IPS-NIHi7 (cell line): ENCODE results near the gene EGFL7.

Source experiments
- DNase-seq: peaks from one replicate; pipeline ENCODE4 v3.0.0; 2012; ENCODE audit warnings: mixed read lengths; ENCODE audit errors: extremely low spot score

EGFL7 gene

DNA sequence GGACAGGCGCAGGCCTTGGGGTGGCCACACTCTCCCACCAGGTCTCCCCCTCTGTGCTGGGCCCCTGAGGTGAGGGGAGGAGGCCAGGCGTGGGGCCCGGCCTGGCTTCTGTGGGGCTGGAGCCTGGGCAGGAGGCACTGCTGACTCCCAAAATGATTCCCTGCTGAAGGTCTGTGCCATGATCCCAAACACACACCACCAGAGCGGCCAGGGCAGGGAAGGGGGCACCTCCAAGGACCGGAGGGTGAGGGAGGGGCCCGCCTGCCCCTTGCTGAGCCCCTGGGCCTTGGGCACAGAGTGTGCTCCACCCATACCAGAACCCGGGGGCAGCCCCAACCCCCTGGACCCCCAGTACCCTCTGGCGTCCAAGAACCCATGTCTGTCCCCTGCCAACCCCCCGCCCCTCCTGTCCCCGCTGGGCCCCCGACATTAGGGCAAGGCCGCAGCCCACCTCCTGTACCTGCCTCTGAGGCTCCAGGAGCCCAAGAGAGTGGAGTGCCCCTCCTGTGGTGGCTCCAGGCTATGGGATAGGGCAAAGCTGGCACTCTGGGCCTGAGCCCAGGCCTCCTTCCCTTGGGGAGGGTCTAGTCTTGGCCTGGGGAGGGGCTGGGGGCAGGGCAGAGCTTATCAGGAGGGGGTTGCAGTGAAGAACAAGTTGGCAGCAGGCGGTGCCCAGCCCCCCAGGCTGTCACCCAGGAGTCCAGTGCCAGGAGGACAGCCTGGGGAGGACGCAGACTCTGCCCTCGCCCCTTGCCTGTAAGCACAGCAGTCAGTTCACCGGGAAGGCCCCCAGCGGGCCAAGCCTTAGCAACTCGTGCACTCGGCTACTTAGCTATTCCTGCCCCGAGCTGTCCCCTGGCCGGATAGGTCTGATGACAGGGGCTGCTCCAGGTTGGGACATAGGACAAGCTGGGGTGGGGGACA, 2.6 kb upstream of the EGFL7 start:
- no peak for DNase-seq

DNA sequence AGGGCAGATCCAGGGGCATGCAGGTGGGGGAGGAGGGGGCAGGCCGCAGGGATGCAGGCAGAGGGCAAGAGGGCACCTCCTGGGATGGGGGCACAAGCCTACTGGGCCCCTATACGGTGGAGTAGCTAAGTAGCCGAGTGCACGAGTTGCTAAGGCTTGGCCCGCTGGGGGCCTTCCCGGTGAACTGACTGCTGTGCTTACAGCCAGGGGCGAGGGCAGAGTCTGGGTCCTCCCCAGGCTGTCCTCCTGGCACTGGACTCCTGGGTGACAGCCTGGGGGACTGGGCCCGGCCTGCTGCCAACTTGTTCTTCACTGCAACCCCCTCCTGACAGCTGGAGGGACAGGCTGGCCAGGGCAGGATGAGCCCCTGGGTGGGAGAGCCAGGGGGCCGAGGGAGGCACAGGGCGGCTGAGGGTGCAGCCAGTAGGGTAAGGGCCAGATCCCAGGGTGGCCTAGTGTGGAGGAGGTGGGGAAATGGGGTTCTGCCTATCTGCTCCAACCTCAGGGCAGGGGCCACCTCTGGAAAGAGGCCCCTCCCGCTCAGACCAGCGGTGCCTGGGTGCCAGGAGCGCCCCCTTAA, 1.7 kb upstream of the EGFL7 start:
- no peak for DNase-seq

DNA sequence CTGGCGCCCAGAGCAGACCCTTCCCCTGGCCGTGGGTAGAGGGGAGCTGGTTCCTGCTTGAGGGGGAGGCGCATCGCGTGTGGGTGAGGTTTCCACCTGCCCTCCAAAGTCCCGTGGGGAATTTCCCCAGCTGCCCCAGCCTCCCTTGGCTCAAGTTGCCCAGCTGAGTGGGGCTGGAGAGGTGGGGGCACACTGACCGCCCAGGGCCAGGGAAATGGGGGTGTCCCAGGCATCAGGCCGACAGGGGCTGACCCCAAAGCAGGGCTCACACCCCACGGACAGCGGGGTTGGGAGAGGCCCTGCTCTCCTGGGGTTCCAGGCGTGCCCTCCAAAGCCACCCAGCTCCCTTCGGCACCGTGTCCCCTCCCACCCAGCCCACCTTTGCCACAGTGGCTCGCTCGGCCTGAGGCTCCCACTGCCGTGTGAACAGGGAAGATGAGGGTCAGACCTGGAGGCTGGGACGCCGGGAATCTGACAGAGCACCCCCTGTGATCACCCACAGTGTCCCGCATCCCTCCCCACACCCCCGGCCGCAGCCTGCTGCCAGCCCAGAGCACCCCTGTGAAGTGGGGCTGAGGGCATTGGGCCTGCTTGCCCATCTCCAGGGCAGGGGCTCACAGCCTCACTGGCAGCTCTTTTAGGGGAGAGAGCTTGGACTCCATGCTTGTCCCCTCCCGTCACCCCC, 933 bp upstream of the EGFL7 start:
- no peak for DNase-seq

DNA sequence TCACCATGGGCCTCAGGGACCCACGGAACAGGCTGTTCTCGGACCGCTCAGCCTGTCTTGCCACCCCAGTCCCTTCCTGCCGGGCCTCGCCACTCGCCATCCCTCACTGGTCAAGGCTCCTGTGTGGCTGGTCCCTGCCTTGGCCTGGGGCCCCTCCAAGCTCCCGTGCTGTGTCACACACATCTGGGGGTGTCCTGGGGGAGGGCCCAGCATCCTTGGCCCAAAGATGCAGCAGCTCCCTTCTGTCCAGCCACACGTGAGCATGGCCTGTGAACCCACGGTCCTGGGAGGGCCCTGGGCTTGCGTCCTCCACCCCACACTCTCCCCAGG, 425 bp upstream of the EGFL7 start:
- DNase-seq = no peak

DNA sequence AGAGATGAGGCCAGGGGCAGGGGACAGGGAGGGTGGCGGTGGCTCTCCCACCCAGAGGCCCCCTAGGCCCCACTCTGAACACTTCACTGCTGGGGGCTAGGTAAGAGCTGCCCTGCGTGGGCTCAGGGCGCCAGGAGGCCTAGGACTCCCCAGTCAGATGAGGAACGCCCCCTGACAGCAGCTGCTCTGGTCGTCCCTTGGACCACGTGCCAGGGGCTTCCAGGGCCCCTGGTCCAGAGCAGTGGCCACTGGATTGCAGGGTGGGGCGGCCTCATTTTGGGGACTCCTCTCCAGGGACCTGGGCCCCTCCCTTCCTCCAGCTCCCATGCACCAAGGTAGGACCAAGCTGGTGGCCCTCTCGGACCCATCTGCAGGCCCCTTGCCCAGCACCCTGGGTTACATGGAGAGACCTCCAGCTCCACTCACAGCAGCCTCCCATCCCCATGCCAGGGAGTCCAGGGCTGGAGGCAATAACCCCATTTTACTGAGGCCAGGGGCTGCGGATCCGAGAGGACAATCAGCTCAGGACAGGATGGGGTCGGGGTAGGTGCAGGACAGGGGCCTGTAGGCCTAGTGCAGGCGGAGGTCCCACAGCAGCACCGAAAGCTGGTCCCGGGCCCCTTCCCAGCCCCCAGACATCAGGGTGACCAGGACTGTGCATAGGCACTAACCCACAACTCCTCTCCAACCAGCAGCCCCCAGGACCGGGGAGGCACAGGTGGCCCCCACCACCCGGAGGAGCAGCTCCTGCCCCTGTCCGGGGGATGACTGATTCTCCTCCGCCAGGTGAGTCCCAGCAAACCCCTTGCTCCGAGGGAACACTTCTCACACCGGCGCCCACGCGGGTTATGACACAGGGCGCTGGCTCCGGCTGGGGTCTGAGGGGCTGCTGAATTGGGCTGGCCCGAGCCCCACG, 1.5 kb downstream of the EGFL7 start:
- no peak for DNase-seq

DNA sequence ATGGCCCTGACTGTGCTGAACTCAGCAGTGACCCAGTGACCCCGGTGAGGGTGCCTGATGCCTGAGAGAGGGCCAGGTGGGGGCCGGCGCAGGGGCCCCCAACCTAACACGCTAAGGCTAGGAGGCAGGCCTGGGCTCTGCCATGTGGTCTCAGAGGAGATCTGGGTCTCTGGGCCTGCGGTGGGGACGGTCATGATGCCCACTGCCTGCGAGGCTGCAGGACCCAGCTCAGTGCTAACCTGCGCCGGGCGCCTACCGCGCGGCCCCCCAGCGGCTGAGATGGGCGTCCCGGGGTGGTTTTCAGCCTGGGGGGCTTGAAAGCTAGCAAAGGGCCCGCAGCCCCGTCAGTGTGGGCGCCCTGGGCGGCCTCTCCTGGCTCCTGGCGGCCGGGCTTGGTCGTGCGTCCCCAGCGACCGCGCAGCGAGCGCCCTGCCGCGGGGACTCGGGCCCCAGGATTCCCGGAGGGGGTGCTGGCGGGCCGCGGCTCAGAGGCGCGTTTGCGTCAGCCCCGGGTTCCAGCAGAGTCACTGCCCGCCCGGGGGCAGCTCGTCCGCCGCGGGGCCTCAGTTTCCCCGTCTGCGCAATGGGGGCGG, 2.5 kb downstream of the EGFL7 start:
- DNase-seq = peak; percentile 79

DNA sequence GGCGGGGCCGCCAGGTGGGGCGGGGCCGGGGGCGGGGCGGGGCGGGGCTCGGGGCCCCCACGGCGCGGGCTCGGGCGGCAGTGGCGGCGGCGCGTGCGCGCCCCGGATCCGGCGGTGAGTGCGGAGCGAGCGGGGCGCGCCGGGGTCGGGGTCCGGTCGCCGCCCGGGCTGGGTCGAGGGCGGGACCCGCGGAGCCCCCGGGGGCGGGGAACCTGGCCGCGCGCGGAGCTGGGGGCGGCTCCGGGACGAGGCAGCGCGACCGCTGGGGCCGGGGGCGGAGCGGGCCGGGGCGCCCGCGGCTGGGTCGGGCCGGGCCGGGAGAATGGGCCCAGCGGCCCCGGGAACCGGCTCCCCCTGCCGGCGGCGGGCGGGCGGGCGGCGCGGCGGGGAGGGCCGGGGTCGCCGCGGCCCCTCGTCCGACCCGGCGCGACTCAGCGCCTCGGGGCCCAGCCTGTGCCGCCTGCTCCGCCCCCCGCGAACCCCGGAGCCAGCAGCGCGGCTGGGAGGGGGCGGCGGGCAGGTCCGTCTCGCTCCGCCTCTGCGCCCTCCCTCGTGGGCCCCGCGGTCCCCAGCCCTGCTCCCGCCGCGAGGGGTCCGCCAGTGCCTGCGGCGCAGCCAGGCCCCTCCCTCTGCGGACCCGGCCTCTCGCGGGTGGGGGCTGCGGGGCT, 3.1 kb downstream of the EGFL7 start:
- DNase-seq = peak; percentile 80

DNA sequence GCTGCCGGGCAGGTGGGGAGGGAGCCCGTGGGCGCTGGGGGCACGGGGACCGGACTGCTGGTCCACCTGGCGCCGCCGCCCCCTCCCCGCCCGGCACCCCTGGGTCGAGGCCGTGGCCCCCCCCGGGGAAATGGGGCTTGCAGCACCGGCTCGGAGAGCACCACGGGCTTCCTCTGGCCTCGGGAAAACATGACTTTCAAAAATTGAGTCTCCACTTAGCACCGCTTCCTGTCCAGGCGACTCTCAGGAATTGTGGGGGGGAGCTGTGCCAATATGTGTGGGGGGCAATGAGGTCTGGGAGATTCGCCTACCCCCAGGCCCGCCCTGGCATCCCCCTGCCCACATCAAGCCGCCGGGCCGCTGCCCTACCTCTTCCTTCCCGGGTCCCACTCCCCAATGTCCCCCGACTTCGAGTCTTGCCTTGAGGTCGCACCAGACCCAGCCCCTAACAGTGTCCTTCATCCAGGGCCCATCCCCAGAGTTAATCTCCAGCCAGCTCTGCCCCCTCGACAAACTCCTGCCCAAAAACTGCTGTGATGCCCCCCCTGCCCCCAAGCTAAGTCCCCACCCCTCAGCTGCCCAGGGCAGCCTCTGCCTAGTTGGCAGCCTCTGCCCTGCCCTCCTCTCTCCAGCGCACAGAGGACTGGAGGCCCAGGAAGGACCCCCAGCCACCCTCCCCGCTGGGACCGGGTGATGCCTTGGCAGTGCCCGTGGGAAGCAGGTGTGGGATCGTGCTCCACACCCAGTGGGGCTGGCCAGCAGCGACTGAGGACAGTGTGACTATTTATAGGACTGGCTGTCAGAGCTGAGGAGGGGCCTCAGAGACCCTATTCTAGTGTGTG, 3.9 kb downstream of the EGFL7 start:
- no peak for DNase-seq

DNA sequence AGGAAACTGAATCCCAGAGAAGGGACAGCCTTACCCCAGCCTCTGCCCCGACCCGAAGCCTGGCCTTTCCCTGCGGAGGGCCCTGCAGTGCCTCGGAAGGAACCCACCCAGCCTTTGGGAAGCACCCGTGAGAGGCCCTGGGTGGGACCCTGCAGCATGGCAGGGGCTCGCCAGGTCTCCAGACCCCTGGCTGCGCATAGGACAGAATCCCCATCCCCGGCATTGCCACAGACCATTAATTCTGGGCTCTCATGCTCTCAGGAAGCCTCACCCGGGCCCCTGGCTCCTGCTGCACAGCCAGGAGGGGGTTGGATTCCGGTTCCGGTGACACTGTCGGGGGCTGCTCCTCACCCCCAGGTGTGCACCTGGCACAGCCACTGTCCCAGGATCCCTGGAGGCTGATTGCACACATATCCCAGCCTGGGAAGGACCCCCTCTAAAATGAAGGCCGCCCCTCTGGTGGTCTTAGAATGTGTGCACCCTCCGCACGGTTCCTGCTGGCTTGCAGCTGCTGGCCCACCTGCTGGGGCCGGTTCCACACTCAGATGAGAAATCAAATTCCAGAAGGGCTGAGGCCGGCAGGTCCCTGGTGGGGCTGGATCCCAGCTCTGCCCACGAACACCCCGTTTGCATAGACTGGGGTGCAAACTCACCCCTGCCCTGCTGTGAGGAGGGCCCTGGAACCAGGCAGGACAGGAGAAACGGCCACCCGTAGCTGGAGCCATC, 4.7 kb downstream of the EGFL7 start:
- DNase-seq = no peak

DNA sequence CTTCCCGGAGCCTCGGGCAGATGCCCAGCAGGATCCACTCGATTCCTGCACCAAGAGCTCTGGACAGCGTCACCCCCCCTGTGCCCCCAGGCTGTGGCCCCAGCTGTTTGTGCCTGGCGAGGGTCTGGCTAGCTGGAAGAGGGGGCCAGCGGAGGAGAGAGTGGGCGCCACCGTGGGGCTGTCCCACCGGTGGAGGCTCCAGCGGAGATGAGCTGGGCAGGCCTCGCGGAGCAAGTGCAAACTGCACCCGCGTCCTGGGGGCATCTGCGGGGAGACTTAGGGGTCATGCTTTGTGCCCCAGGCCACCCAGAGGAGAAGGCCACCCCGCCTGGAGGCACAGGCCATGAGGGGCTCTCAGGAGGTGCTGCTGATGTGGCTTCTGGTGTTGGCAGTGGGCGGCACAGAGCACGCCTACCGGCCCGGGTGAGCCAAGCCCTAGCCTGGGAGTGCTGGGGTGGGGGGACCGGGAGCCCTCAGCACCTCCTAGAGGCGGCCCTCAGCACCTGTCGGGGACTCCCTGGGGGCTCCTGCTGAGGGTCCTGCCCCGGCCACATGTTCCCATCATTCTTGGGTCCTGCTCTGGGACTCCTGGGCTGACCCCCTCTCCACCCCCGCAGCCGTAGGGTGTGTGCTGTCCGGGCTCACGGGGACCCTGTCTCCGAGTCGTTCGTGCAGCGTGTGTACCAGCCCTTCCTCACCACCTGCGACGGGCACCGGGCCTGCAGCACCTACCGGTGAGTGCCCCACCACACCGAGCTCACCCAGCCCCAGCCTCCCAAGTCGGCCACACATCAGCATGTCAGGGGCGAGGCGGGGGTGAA, 5.4 kb downstream of the EGFL7 start:
- DNase-seq = no peak

DNA sequence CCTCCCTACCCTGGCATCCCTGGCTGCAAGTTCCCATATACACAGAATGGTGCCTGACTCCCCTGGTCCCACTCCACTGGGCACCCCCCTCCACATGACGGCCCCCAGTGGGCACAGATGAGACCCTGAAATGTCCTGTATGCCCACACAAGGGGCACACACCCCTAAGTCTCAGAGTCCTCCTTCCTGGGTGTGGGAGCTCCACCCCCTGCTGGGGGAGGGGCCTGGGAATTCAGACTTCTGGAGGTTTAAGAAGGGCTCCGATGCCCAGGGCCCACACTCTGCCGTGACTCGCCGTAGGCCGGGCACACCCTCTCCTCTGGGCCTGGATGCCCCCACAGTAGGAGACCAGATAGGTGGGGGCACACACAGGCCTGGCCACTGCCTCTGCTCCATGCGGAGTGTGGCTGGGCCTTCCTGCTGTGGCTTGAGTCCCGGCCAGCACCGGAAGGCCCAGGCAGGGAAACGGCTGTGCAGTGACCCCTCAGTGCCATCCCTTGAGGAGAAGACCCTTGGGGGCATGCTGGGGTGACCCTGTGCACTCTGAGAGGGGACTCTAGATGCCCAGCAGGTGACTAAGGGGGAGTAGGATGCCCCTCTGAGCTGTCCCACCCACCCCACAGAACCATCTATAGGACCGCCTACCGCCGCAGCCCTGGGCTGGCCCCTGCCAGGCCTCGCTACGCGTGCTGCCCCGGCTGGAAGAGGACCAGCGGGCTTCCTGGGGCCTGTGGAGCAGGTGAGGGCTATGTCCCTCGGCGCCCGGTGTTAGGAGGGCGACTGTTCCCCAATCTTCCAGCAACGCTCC, 6.5 kb downstream of the EGFL7 start:
- DNase-seq = no peak

DNA sequence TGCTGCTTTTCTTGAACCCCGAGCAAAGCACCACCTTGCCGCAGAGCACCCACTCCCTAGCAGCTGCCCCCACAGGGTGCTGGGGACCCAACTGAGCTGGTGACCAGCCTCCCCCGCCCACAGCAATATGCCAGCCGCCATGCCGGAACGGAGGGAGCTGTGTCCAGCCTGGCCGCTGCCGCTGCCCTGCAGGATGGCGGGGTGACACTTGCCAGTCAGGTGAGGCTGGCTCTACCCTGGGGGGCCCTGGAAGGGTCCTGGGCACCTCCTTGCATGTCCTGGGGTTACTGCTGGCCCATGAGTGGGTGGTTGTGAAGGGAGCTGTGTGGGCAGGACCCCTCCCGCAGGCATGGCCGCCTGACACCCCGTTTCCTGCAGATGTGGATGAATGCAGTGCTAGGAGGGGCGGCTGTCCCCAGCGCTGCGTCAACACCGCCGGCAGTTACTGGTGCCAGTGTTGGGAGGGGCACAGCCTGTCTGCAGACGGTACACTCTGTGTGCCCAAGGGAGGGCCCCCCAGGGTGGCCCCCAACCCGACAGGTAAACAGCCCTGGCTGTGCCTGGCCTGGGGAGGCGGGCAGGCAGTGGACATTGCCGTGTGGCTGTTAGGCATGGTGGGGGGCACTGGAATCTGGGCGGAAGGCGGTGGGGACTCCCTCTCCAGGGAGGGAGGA, 7.2 kb downstream of the EGFL7 start:
- DNase-seq = no peak

DNA sequence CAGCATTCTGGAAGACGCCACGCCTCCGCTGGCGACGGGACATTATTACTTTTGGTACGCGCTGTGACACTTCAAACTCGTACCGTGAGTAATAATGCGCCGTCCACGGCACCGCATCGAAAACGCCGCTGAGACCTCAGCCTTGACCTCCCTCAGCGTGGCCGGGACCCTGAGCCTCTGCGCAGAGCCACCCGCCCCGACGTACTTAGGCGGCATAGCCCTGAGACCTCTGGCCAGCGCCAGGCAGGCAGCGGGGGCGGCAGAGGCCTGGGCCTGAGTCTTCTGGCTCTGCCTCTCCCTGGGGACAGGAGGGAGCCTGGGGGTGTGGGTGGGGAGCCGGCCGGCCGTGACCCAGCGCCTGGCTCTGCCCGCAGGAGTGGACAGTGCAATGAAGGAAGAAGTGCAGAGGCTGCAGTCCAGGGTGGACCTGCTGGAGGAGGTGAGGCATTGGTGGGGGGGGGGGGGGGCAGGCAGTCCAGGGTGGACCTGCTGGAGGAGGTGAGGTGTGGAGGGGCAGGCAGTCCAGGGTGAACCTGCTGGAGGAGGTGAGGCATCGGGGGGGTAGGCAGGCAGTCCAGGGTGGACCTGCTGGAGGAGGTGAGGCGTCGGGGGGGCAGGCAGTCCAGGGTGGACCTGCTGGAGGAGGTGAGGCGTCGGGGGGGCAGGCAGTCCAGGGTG, 8.0 kb downstream of the EGFL7 start:
- no peak for DNase-seq

DNA sequence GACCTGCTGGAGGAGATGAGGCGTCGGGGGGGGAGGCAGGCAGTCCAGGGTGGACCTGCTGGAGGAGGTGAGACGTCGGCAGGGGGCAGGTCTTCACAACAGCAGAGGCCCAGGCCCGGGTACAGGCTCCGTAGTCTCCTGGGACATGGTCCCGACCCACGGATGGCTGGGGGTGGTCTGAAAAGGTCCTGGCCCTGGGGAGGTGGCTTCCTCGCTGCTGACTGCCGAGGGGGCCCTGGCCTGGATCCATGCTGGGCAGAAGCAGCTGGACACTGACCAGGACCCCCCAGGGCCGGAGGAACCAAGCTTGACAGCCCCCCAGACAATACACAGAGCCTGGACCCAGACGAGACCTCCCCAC, 8.5 kb downstream of the EGFL7 start:
- DNase-seq = no peak

DNA sequence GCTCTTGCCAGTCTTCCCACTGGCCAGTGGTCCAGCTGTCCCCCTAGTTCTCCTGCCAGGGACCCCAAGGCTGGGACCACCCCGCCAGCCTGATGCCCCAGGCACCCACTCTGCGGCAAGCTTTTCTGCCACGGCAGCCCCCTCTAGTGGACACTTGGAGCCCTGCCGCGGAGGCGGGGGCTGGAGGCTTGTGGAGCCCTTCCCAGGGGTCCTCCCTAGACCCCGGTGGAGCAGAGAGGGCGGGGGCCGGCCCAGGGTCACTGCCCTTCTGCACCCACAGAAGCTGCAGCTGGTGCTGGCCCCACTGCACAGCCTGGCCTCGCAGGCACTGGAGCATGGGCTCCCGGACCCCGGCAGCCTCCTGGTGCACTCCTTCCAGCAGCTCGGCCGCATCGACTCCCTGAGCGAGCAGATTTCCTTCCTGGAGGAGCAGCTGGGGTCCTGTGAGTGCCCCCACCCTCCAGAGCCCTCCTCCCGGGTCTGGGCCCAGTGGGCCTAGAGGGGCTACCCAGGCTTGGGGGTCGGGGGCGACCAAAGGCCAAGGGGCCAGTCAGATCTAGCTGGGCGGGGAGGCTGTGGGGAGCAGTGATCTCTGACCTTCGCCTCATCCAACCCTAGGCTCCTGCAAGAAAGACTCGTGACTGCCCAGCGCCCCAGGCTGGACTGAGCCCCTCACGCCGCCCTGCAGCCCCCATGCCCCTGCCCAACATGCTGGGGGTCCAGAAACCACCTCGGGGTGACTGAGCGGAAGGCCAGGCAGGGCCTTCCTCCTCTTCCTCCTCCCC, 9.1 kb downstream of the EGFL7 start:
- DNase-seq = peak; percentile 90
